K562 (cell line): ENCODE measurements around the gene RALY. TPM values are rescaled to one million over a fixed set of nuclear protein-coding genes. Genes with fewer than 3 reads are reported as not detected.

ENCODE experiments used
- BHLHE40 ChIP-seq: IDR thresholded peaks from 2 replicates; pipeline ENCODE4 v1.6.1; 2011; ENCODE audit warnings: low read length, improper control_type of control experiment
- CBFA2T2 ChIP-seq: fragments of 450-650 bp; conservative IDR thresholded peaks from 2 replicates; pipeline ENCODE4 v1.6.1; 2017; ENCODE audit warnings: mild to moderate bottlenecking
- CBFA2T3 ChIP-seq: fragments of 450-650 bp; IDR thresholded peaks from 2 replicates; pipeline ENCODE4 v1.6.1; 2017
- GABPB1 ChIP-seq: sonication (generic); formaldehyde crosslinking; IDR thresholded peaks from 2 replicates; pipeline ENCODE4 v1.8.0; 2022; ENCODE audit warnings: mild to moderate bottlenecking, missing genetic modification reagents
- L3MBTL2 ChIP-seq: fragments of 450-650 bp; IDR thresholded peaks from 2 replicates; pipeline ENCODE4 v1.6.1; 2016; ENCODE audit warnings: mild to moderate bottlenecking, moderate library complexity
- NEUROD1 ChIP-seq: fragments of 150-350 bp; IDR thresholded peaks from 2 replicates; pipeline ENCODE4 v1.6.1; 2014; ENCODE audit warnings: borderline replicate concordance, low read length, low read depth; ENCODE audit not compliant: partially characterized antibody
- POLR2AphosphoS2 ChIP-seq: IDR thresholded peaks from 2 replicates; pipeline ENCODE4 v1.6.1; 2012; ENCODE audit warnings: low read length, improper control_type of control experiment
- RFX1 ChIP-seq: fragments of 450-650 bp; IDR thresholded peaks from 2 replicates; pipeline ENCODE4 v1.6.1; 2016; ENCODE audit warnings: mild to moderate bottlenecking, moderate library complexity
- TAF9B ChIP-seq: fragments of 450-650 bp; IDR thresholded peaks from 2 replicates; pipeline ENCODE4 v1.6.1; 2018; ENCODE audit warnings: mild to moderate bottlenecking; ENCODE audit not compliant: partially characterized antibody
- ZNF282 ChIP-seq: sonication (generic); formaldehyde crosslinking; IDR thresholded peaks from 2 replicates; pipeline ENCODE4 v1.8.1; 2023; ENCODE audit warnings: missing genetic modification reagents
- polyA plus RNA-seq, 8 experiments: library from polyadenylated mRNA; depleted of rRNA in 4 of 8; stranded (reverse) in 5 of 8; unstranded in 3 of 8; fragments of >200 nt; fragmentation: Nextera tagmentation in 2 of 8; fragmentation: Illumina TruSeq in 1 of 8; extraction: Ambion mirVana in 2 of 8; extraction: Trizol in 1 of 8; gene quantifications; 2 replicates each; pipeline versions ENCODE4 v1.2.1 to v1.2.3, GENCODE V29; 2011 to 2014; ENCODE audit warnings: inconsistent platforms in 1 of 8, missing spikeins in 1 of 8
- total RNA-seq, 7 experiments: library from RNA; depleted of rRNA in 6 of 7; stranded (reverse); fragments of >200 nt in 6 of 7; fragmentation: Illumina TruSeq in 2 of 7; extraction: Trizol in 2 of 7; gene quantifications; 2 replicates each; pipeline versions ENCODE4 v1.2.1 to v1.2.3, GENCODE V29; 2011 to 2021; ENCODE audit warnings: low replicate concordance in 1 of 7
- TF ChIP-seq, protein P1 (sequence below): fragments of 450-650 bp; IDR thresholded peaks from 2 replicates; pipeline ENCODE4 v1.6.1; 2018; ENCODE audit warnings: mild to moderate bottlenecking, low read depth; ENCODE audit not compliant: partially characterized antibody
- TF ChIP-seq, protein P2 (sequence below): fragments of 450-650 bp; IDR thresholded peaks from 2 replicates; pipeline ENCODE4 v1.6.1; 2016
- TF ChIP-seq, protein P3 (sequence below): sonication (generic); formaldehyde crosslinking; IDR thresholded peaks from 2 replicates; pipeline ENCODE4 v1.8.0; 2022; ENCODE audit warnings: mild to moderate bottlenecking, missing genetic modification reagents
- TF ChIP-seq, protein P4 (sequence below): sonication (generic); formaldehyde crosslinking; IDR thresholded peaks from 2 replicates; pipeline ENCODE4 v1.8.0; 2022; ENCODE audit warnings: missing genetic modification reagents, mild to moderate bottlenecking, moderate library complexity, borderline replicate concordance

Gene RALY
- total and polyA plus RNA-seq, 9 of the 15 experiments (the other 6 are each of a cell fraction or from before 2014, with no cell fraction given), result 0.80 to 207 (median 128) TPM

DNA sequence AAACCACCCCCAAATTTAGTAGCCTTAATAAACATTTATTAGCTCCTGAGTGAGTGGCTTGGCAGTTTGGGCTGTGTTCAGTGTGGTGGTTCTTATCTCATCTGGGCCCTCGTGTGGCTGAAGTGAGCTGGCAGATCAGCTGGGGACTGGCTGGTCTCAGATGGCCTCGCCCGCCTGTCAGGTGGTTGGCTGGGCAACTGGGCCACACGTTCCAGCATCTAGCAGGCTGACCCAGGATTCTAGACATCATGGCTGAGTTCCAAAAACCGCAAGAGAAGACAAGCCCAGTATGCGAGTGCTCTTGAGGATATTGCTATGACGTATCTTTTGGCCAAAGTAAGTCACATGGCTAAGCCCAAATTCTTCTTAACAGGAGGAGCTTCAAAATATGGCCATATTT lies 89.4 kb downstream of the RALY start (continued):
- TF ChIP-seq ZNF282 (CRISPR knock-in tag), result no peak
- 0 out of 2 replicates have a peak, but pooled peaks have one; percentile 17 for TF ChIP-seq GABPB1 (CRISPR knock-in tag)
- TF ChIP-seq, protein P1, sequence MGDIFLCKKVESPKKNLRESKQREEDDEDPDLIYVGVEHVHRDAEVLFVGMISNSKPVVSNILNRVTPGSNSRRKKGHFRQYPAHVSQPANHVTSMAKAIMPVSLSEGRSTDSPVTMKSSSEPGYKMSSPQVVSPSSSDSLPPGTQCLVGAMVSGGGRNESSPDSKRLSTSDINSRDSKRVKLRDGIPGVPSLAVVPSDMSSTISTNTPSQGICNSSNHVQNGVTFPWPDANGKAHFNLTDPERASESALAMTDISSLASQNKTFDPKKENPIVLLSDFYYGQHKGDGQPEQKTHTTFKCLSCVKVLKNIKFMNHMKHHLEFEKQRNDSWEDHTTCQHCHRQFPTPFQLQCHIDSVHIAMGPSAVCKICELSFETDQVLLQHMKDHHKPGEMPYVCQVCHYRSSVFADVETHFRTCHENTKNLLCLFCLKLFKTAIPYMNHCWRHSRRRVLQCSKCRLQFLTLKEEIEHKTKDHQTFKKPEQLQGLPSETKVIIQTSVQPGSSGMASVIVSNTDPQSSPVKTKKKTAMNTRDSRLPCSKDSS, result no peak
- TF ChIP-seq TAF9B, result peak; percentile 21
- 0 out of 2 replicates have a peak, but pooled peaks have one; percentile 5 for TF ChIP-seq CBFA2T2
- peak; percentile 65; the same call in 1 of the 2 replicates for TF ChIP-seq L3MBTL2
- no peak for TF ChIP-seq NEUROD1
- TF ChIP-seq RFX1, result peak; percentile 71
- TF ChIP-seq CBFA2T3, result peak; percentile 38; the same call in 1 of the 2 replicates
- no peak for TF ChIP-seq POLR2AphosphoS2
- TF ChIP-seq, protein P2, sequence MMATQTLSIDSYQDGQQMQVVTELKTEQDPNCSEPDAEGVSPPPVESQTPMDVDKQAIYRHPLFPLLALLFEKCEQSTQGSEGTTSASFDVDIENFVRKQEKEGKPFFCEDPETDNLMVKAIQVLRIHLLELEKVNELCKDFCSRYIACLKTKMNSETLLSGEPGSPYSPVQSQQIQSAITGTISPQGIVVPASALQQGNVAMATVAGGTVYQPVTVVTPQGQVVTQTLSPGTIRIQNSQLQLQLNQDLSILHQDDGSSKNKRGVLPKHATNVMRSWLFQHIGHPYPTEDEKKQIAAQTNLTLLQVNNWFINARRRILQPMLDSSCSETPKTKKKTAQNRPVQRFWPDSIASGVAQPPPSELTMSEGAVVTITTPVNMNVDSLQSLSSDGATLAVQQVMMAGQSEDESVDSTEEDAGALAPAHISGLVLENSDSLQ, result peak; percentile 78
- TF ChIP-seq, protein P3, sequence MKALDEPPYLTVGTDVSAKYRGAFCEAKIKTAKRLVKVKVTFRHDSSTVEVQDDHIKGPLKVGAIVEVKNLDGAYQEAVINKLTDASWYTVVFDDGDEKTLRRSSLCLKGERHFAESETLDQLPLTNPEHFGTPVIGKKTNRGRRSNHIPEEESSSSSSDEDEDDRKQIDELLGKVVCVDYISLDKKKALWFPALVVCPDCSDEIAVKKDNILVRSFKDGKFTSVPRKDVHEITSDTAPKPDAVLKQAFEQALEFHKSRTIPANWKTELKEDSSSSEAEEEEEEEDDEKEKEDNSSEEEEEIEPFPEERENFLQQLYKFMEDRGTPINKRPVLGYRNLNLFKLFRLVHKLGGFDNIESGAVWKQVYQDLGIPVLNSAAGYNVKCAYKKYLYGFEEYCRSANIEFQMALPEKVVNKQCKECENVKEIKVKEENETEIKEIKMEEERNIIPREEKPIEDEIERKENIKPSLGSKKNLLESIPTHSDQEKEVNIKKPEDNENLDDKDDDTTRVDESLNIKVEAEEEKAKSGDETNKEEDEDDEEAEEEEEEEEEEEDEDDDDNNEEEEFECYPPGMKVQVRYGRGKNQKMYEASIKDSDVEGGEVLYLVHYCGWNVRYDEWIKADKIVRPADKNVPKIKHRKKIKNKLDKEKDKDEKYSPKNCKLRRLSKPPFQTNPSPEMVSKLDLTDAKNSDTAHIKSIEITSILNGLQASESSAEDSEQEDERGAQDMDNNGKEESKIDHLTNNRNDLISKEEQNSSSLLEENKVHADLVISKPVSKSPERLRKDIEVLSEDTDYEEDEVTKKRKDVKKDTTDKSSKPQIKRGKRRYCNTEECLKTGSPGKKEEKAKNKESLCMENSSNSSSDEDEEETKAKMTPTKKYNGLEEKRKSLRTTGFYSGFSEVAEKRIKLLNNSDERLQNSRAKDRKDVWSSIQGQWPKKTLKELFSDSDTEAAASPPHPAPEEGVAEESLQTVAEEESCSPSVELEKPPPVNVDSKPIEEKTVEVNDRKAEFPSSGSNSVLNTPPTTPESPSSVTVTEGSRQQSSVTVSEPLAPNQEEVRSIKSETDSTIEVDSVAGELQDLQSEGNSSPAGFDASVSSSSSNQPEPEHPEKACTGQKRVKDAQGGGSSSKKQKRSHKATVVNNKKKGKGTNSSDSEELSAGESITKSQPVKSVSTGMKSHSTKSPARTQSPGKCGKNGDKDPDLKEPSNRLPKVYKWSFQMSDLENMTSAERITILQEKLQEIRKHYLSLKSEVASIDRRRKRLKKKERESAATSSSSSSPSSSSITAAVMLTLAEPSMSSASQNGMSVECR (CRISPR knock-in tag), result peak; percentile 63; the same call in 1 of the 2 replicates
- TF ChIP-seq BHLHE40, result peak; percentile 72
- TF ChIP-seq, protein P4, sequence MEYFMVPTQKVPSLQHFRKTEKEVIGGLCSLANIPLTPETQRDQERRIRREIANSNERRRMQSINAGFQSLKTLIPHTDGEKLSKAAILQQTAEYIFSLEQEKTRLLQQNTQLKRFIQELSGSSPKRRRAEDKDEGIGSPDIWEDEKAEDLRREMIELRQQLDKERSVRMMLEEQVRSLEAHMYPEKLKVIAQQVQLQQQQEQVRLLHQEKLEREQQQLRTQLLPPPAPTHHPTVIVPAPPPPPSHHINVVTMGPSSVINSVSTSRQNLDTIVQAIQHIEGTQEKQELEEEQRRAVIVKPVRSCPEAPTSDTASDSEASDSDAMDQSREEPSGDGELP (CRISPR knock-in tag), result peak; percentile 99
